ENCODE results near the gene RFXAP.

Gene RFXAP

GRCh38 chr13:36859259-36859658, 40.2 kb downstream of the RFXAP start:
- no peak overlapping the region for H3K18ac ChIP-seq (ENCODE audit: low read length)
- H3K4me2 ChIP-seq (ENCODE audit: low read length), result no peak overlapping the region
- H4K91ac ChIP-seq (ENCODE audit: low read depth, low read length), result no peak overlapping the region
- H2BK120ac ChIP-seq (ENCODE audit: insufficient read depth, low read length, poor library complexity), result no peak overlapping the region
- H3K4me3 ChIP-seq (ENCODE audit: low read depth, low read length), result no peak overlapping the region
- no peak overlapping the region for H3K27ac ChIP-seq (ENCODE audit: low read depth, low read length)
- no peaks in the 10 kb centered on the region for H3K79me1 ChIP-seq (ENCODE audit: low read length)
- no peaks in the 10 kb centered on the region for H3K9me3 ChIP-seq (ENCODE audit: insufficient read depth, low read depth, low read length)
- H3K23ac ChIP-seq (ENCODE audit: low read length), result no peak overlapping the region
- no peak overlapping the region for H3K14ac ChIP-seq (ENCODE audit: low read length)
- H2AK5ac ChIP-seq (ENCODE audit: low read length), result no peak overlapping the region
- no peaks in the 10 kb centered on the region for H3K79me2 ChIP-seq (ENCODE audit: control insufficient read depth, insufficient read depth, low read length, poor library complexity)
- WGBS (ENCODE audit: extremely low coverage, insufficient coverage, insufficient read length), result no CpG with 5 or more reads among the region's 4 CpGs
- no peak overlapping the region for H4K8ac ChIP-seq (ENCODE audit: low read depth, low read length)
- no peak overlapping the region for H2BK12ac ChIP-seq (ENCODE audit: low read length)
- no peak overlapping the region for H2AFZ ChIP-seq (ENCODE audit: insufficient read depth, low read length, poor library complexity)
- peaks cover 4 to 16% of the 10 kb centered on the region in 2 experiments for H3K36me3 ChIP-seq (ENCODE audit: control insufficient read depth in 1 of 2, insufficient read depth in 2 of 2, low read length in 2 of 2)
- no peak overlapping the region for H3K9ac ChIP-seq (ENCODE audit: low read length)
- no peak for DNase-seq
- no peak overlapping the region for H4K12ac ChIP-seq (ENCODE audit: low read depth, low read length)
- H3K4ac ChIP-seq (ENCODE audit: low read depth, low read length), result no peak overlapping the region
- H3K4me1 ChIP-seq (ENCODE audit: control insufficient read depth in 1 of 2, insufficient read depth in 2 of 2, low read length in 2 of 2), result peaks cover 3% of the 10 kb centered on the region in 2 experiments
- H2BK5ac ChIP-seq (ENCODE audit: low read depth, low read length, poor library complexity), result no peak overlapping the region
- H3K27me3 ChIP-seq (ENCODE audit: insufficient read depth, low read length), result no peaks in the 10 kb centered on the region

DNA sequence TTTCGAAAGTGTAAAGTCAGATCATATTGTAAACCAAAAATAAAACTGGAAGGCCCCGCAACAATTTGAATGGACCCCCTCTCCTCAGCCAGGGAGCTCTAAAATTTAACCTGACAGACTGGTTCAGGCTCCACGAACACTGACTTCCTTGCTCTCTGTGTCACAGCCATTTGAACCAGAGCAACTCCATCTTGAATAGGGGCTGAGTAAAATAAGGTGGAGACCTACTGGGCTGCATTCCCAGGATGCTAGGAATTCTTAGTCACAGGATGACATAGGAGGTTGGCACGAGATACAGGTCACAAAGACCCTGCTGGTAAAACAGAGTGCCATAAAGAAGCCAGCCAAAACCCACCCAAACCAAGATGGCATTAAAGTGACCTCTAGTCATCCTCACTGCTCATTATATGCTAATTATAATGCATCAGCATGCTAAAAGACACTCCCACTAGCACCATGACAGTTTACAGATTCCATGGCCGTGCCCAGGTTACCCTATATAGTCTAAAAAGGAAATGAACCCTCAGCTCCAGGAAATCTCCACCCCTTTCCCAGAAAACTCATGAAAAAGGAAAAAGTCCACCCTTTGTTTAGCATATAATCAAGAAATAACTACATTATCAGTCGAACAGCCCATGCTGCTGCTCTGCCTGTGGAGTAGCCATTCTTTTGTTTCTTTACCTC, 43.1 kb downstream of the RFXAP start:
- H3K4ac ChIP-seq (ENCODE audit: low read depth, low read length), result no peak overlapping the region
- peaks cover 3% of the 10 kb centered on the region in 2 experiments for H3K4me1 ChIP-seq (ENCODE audit: control insufficient read depth in 1 of 2, insufficient read depth in 2 of 2, low read length in 2 of 2)
- no peak overlapping the region for H2BK120ac ChIP-seq (ENCODE audit: insufficient read depth, low read length, poor library complexity)
- no peak overlapping the region for H3K4me2 ChIP-seq (ENCODE audit: low read length)
- H2AK5ac ChIP-seq (ENCODE audit: low read length), result no peak overlapping the region
- H3K18ac ChIP-seq (ENCODE audit: low read length), result no peak overlapping the region
- no peak overlapping the region for H4K8ac ChIP-seq (ENCODE audit: low read depth, low read length)
- WGBS (ENCODE audit: extremely low coverage, insufficient coverage, insufficient read length), result no CpG with 5 or more reads among the region's 6 CpGs
- no peaks in the 10 kb centered on the region for H3K79me2 ChIP-seq (ENCODE audit: control insufficient read depth, insufficient read depth, low read length, poor library complexity)
- no peak overlapping the region for H2AFZ ChIP-seq (ENCODE audit: insufficient read depth, low read length, poor library complexity)
- peaks cover 6 to 23% of the 10 kb centered on the region in 2 experiments for H3K36me3 ChIP-seq (ENCODE audit: control insufficient read depth in 1 of 2, insufficient read depth in 2 of 2, low read length in 2 of 2)
- H3K79me1 ChIP-seq (ENCODE audit: low read length), result peaks cover under 1% of the 10 kb centered on the region
- H3K27me3 ChIP-seq (ENCODE audit: insufficient read depth, low read length), result no peaks in the 10 kb centered on the region
- peak; percentile 15 to 56 for DNase-seq
- H3K9ac ChIP-seq (ENCODE audit: low read length), result no peak overlapping the region
- H3K9me3 ChIP-seq (ENCODE audit: insufficient read depth, low read depth, low read length), result no peaks in the 10 kb centered on the region
- H3K27ac ChIP-seq (ENCODE audit: low read depth, low read length), result no peak overlapping the region
- no peak overlapping the region for H4K12ac ChIP-seq (ENCODE audit: low read depth, low read length)
- no peak overlapping the region for H2BK12ac ChIP-seq (ENCODE audit: low read length)
- H3K23ac ChIP-seq (ENCODE audit: low read length), result no peak overlapping the region
- no peak overlapping the region for H4K91ac ChIP-seq (ENCODE audit: low read depth, low read length)
- no peak overlapping the region for H3K4me3 ChIP-seq (ENCODE audit: low read depth, low read length)
- no peak overlapping the region for H2BK5ac ChIP-seq (ENCODE audit: low read depth, low read length, poor library complexity)
- H3K14ac ChIP-seq (ENCODE audit: low read length), result no peak overlapping the region

GRCh38 chr13:36862722-36863121, 43.7 kb downstream of the RFXAP start:
- Histone ChIP-seq H3K79me2 (ENCODE audit: control insufficient read depth, insufficient read depth, low read length, poor library complexity) (no peaks in the 10 kb centered on the region), H4K12ac (ENCODE audit: low read depth, low read length) (no peak overlapping the region), H3K9ac (ENCODE audit: low read length) (no peak overlapping the region), H3K36me3 (ENCODE audit: control insufficient read depth in 1 of 2, insufficient read depth in 2 of 2, low read length in 2 of 2) (peaks cover 6 to 21% of the 10 kb centered on the region in 2 experiments), H3K14ac (ENCODE audit: low read length) (no peak overlapping the region), H3K18ac (ENCODE audit: low read length) (no peak overlapping the region), H2AK5ac (ENCODE audit: low read length) (no peak overlapping the region), H3K9me3 (ENCODE audit: insufficient read depth, low read depth, low read length) (no peaks in the 10 kb centered on the region), H4K91ac (ENCODE audit: low read depth, low read length) (no peak overlapping the region), H3K23ac (ENCODE audit: low read length) (no peak overlapping the region), H2BK12ac (ENCODE audit: low read length) (no peak overlapping the region), H3K27me3 (ENCODE audit: insufficient read depth, low read length) (no peaks in the 10 kb centered on the region), H3K27ac (ENCODE audit: low read depth, low read length) (no peak overlapping the region), H2AFZ (ENCODE audit: insufficient read depth, low read length, poor library complexity) (no peak overlapping the region), H3K4me2 (ENCODE audit: low read length) (no peak overlapping the region), H2BK120ac (ENCODE audit: insufficient read depth, low read length, poor library complexity) (no peak overlapping the region), H3K79me1 (ENCODE audit: low read length) (peaks cover 2% of the 10 kb centered on the region), H4K8ac (ENCODE audit: low read depth, low read length) (no peak overlapping the region), H2BK5ac (ENCODE audit: low read depth, low read length, poor library complexity) (no peak overlapping the region), H3K4me1 (ENCODE audit: control insufficient read depth in 1 of 2, insufficient read depth in 2 of 2, low read length in 2 of 2) (peaks cover 3% of the 10 kb centered on the region in 2 experiments), H3K4me3 (ENCODE audit: low read depth, low read length) (no peak overlapping the region), H3K4ac (ENCODE audit: low read depth, low read length) (no peak overlapping the region)
- DNase-seq, result no peak
- no CpG with 5 or more reads among the region's 7 CpGs for WGBS (ENCODE audit: extremely low coverage, insufficient coverage, insufficient read length)

DNA sequence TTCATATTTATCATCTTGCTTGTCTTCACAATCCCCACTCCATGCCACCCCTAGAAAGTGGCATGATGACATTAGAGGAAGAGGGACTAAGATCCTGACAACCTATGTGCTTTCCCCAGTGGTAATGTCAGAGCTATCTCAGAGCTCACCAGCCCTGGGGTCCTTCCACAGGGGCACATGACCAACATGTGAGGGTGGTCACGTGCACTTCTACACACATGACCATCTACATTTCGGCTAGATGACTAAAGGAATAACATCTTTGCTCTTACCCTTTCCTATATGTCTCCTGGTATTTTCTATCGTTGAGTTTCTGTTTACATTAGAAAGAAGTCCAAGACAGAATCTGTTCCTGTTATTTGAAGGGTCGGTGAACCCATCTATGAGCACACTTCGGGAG, 46.2 kb downstream of the RFXAP start:
- H3K4me1 ChIP-seq (ENCODE audit: control insufficient read depth in 1 of 2, insufficient read depth in 2 of 2, low read length in 2 of 2), result peaks cover 3% of the 10 kb centered on the region in 2 experiments
- H4K91ac ChIP-seq (ENCODE audit: low read depth, low read length), result no peak overlapping the region
- DNase-seq, result no peak
- no peak overlapping the region for H3K27ac ChIP-seq (ENCODE audit: low read depth, low read length)
- H2BK12ac ChIP-seq (ENCODE audit: low read length), result no peak overlapping the region
- H4K8ac ChIP-seq (ENCODE audit: low read depth, low read length), result no peak overlapping the region
- H3K4me3 ChIP-seq (ENCODE audit: low read depth, low read length), result no peak overlapping the region
- H2BK5ac ChIP-seq (ENCODE audit: low read depth, low read length, poor library complexity), result no peak overlapping the region
- H3K79me2 ChIP-seq (ENCODE audit: control insufficient read depth, insufficient read depth, low read length, poor library complexity), result no peaks in the 10 kb centered on the region
- H3K79me1 ChIP-seq (ENCODE audit: low read length), result peaks cover 2% of the 10 kb centered on the region
- H3K36me3 ChIP-seq (ENCODE audit: control insufficient read depth in 1 of 2, insufficient read depth in 2 of 2, low read length in 2 of 2), result peaks cover 6 to 23% of the 10 kb centered on the region in 2 experiments
- no peak overlapping the region for H2AFZ ChIP-seq (ENCODE audit: insufficient read depth, low read length, poor library complexity)
- no peak overlapping the region for H3K18ac ChIP-seq (ENCODE audit: low read length)
- no peak overlapping the region for H4K12ac ChIP-seq (ENCODE audit: low read depth, low read length)
- no peak overlapping the region for H3K9ac ChIP-seq (ENCODE audit: low read length)
- no peak overlapping the region for H3K4me2 ChIP-seq (ENCODE audit: low read length)
- H2AK5ac ChIP-seq (ENCODE audit: low read length), result no peak overlapping the region
- no peaks in the 10 kb centered on the region for H3K27me3 ChIP-seq (ENCODE audit: insufficient read depth, low read length)
- H3K14ac ChIP-seq (ENCODE audit: low read length), result no peak overlapping the region
- H2BK120ac ChIP-seq (ENCODE audit: insufficient read depth, low read length, poor library complexity), result no peak overlapping the region
- no peaks in the 10 kb centered on the region for H3K9me3 ChIP-seq (ENCODE audit: insufficient read depth, low read depth, low read length)
- no peak overlapping the region for H3K4ac ChIP-seq (ENCODE audit: low read depth, low read length)
- no peak overlapping the region for H3K23ac ChIP-seq (ENCODE audit: low read length)
- no CpG with 5 or more reads among the region's 5 CpGs for WGBS (ENCODE audit: extremely low coverage, insufficient coverage, insufficient read length)
